Fibroblast of peridontal ligament (primary cell): ENCODE measurements around the gene FKBP6.
"Not testable (repeated sequence)": the region's sequence is repeated elsewhere in the genome, so short reads cannot be mapped to it uniquely, and the experiment has no call there.

ENCODE experiments used
- DNase-seq: peaks from one replicate; pipeline ENCODE4 v3.0.0-alpha.2; 2010; ENCODE audit errors: extremely low read depth

FKBP6 gene

GRCh38 chr7:73327922-73328321, at the start of gene FKBP6, which contains the start of gene TRIM50:
FKBP6 (plus strand) TSS chr7:73328161; CDS start chr7:73328429, 268 bp downstream.
TRIM50 (minus strand) TSS chr7:73328082; CDS start chr7:73324787, 3,295 bp downstream.
- not testable (repeated sequence) for DNase-seq

- DNase-seq, result not testable (repeated sequence)
These were observed 30.7 kb upstream of the FKBP6 start for GRCh38 chr7:73297235-73297634.

GRCh38 chr7:73297706-73298105, 30.3 kb upstream of the FKBP6 start:
- not testable (repeated sequence) for DNase-seq

- not testable (repeated sequence) for DNase-seq
These were observed 28.1 kb upstream of the FKBP6 start for GRCh38 chr7:73299812-73300211.

GRCh38 chr7:73301108-73301507, 26.9 kb upstream of the FKBP6 start:
- not testable (repeated sequence) for DNase-seq

- DNase-seq, result not testable (repeated sequence)
These were observed 25.1 kb upstream of the FKBP6 start for GRCh38 chr7:73302846-73303245.

GRCh38 chr7:73303546-73303945, 24.4 kb upstream of the FKBP6 start:
- no peak for DNase-seq

GRCh38 chr7:73304071-73304470, 23.9 kb upstream of the FKBP6 start:
- DNase-seq, result no peak

- not testable (repeated sequence) for DNase-seq
These were observed 23.2 kb upstream of the FKBP6 start for GRCh38 chr7:73304612-73305387.

- DNase-seq, result no peak
These were observed 20.5 kb upstream of the FKBP6 start for GRCh38 chr7:73307436-73307835.

- no peak for DNase-seq
These were observed 19.8 kb upstream of the FKBP6 start for GRCh38 chr7:73308074-73308664.

GRCh38 chr7:73308665-73309214, 19.2 kb upstream of the FKBP6 start, which contains the start of gene NSUN5:
NSUN5 (minus strand) TSS chr7:73308826; CDS start chr7:73308790, 36 bp downstream.
- peak; percentile 53 for DNase-seq

- not testable (repeated sequence) for DNase-seq
These were observed 16.5 kb upstream of the FKBP6 start for GRCh38 chr7:73311421-73311820.

- no peak for DNase-seq
These were observed 15.0 kb upstream of the FKBP6 start for GRCh38 chr7:73312831-73313520.

- no peak for DNase-seq
These were observed 14.4 kb upstream of the FKBP6 start for GRCh38 chr7:73313521-73313906.

GRCh38 chr7:73314271-73314670, 13.7 kb upstream of the FKBP6 start:
- no peak for DNase-seq

- DNase-seq, result no peak
These were observed 11.4 kb upstream of the FKBP6 start for GRCh38 chr7:73316521-73316920.

GRCh38 chr7:73318656-73319204, 9.2 kb upstream of the FKBP6 start:
- not testable (repeated sequence) for DNase-seq

GRCh38 chr7:73319541-73319940, 8.4 kb upstream of the FKBP6 start:
- DNase-seq, result not testable (repeated sequence)

GRCh38 chr7:73320009-73320408, 8.0 kb upstream of the FKBP6 start:
- not testable (repeated sequence) for DNase-seq

GRCh38 chr7:73323434-73324080, 4.4 kb upstream of the FKBP6 start:
- DNase-seq, result not testable (repeated sequence)
